Measurements from ENCODE around the gene ZBTB11.

GRCh38 chr3:101677436-101678286, 729 bp upstream of the ZBTB11 start:
- no peak for TF ChIP-seq MAFK (IDR thresholded peaks at IDR 0.05; ENCODE audit: low read length)
- no peak for TF ChIP-seq U2AF2 (optimal IDR thresholded peaks at IDR 0.05; ENCODE audit: low read depth, low read length)
- TF ChIP-seq MLX (CRISPR knock-in tag; conservative IDR thresholded peaks at IDR 0.05), result no peak
- TF ChIP-seq YY1 (IDR thresholded peaks at IDR 0.05; ENCODE audit: borderline replicate concordance in 1 of 3, control insufficient read depth in 1 of 3, extremely low read depth in 1 of 3, insufficient read depth in 3 of 3, insufficient read length in 1 of 3, insufficient replicate concordance in 2 of 3, low read depth in 1 of 3, low read length in 2 of 3), result no peak

Data from K562 (cell line).